ENCODE measurements around the gene ATP5ME.

- TF ChIP-seq CTCF (IDR thresholded peaks at IDR 0.05) (no peak), POLR2A (IDR thresholded peaks at IDR 0.05) (no peak)
These were observed 7.8 kb upstream of the ATP5ME start for GRCh38 chr4:681736-682451.
